HEK293 (cell line): ENCODE results near the gene STUB1.

Experiments used
- CTCF ChIA-PET: fragments of 350-600 bp; formaldehyde crosslinking; extraction: SDS; loops from one replicate; lab custom pipeline; 2021; ENCODE audit warnings: antibody characterized with exemption; lab: Yijun Ruan, JAX
- POLR2A ChIA-PET: fragments of 300-600 bp; formaldehyde crosslinking; extraction: SDS; loops from one replicate; lab custom pipeline; 2020; ENCODE audit warnings: antibody characterized with exemption, inconsistent platforms; lab: Yijun Ruan, JAX
- H3K27ac ChIP-seq: fragments of 200-500 bp; sonication (Bioruptor generic); 2 replicates; pipeline ENCODE4 v1.5.1; 2014; ENCODE audit warnings: low read depth, low read length, control low read depth, inconsistent platforms; ENCODE audit errors: extremely low read depth
- H3K36me3 ChIP-seq, 2 experiments: fragments of 200-500 bp in 1 of 2; sonication (Bioruptor generic) in 1 of 2; 1 replicate in 1 of 2; 2 replicates in 1 of 2; pipeline ENCODE4 v1.5.1; 2014 to 2017; ENCODE audit warnings: inconsistent platforms in 2 of 2, low read length in 2 of 2; ENCODE audit not compliant: control insufficient read depth in 2 of 2, insufficient read depth in 1 of 2
- H3K4me1 ChIP-seq: fragments of 200-500 bp; sonication (Bioruptor generic); 2 replicates; pipeline ENCODE4 v1.5.1; 2014; ENCODE audit warnings: mild to moderate bottlenecking, low read length, inconsistent platforms; ENCODE audit not compliant: control insufficient read depth, insufficient read depth
- H3K4me3 ChIP-seq: 2 replicates; pipeline ENCODE4 v1.5.1; 2011; ENCODE audit warnings: low read depth, mild to moderate bottlenecking, control low read depth, low read length, moderate library complexity
- H3K9me3 ChIP-seq: fragments of 200-500 bp; sonication (Bioruptor generic); 2 replicates; pipeline ENCODE4 v1.5.1; 2014; ENCODE audit warnings: low read depth, low read length, inconsistent platforms; ENCODE audit not compliant: control insufficient read depth, insufficient read depth
- GFI1B ChIP-seq: fragments of 450-650 bp; formaldehyde crosslinking; IDR thresholded peaks from 2 replicates; pipeline ENCODE4 v1.5.1; 2016; ENCODE audit warnings: missing biosample characterization, missing genetic modification characterization
- GLIS1 ChIP-seq: fragments of 450-650 bp; formaldehyde crosslinking; IDR thresholded peaks from 2 replicates; pipeline ENCODE4 v1.5.1; 2016; ENCODE audit warnings: missing biosample characterization, missing genetic modification characterization
- GLIS2 ChIP-seq: fragments of 450-650 bp; formaldehyde crosslinking; IDR thresholded peaks from 2 replicates; pipeline ENCODE4 v1.5.1; 2016; ENCODE audit warnings: missing biosample characterization, missing genetic modification characterization
- MZF1 ChIP-seq: fragments of 450-650 bp; formaldehyde crosslinking; IDR thresholded peaks from 2 replicates; pipeline ENCODE4 v1.5.1; 2017; ENCODE audit warnings: missing biosample characterization, missing genetic modification characterization, borderline replicate concordance
- PRDM1 ChIP-seq: fragments of 450-650 bp; formaldehyde crosslinking; IDR thresholded peaks from 2 replicates; pipeline ENCODE4; 2016; ENCODE audit warnings: missing biosample characterization, missing genetic modification characterization
- SP2 ChIP-seq: fragments of 450-650 bp; formaldehyde crosslinking; IDR thresholded peaks from 2 replicates; pipeline ENCODE4 v1.5.1; 2016; ENCODE audit warnings: missing biosample characterization, missing genetic modification characterization
- ZBTB48 ChIP-seq: fragments of 450-650 bp; formaldehyde crosslinking; IDR thresholded peaks from 2 replicates; pipeline ENCODE4 v1.5.1; 2016; ENCODE audit warnings: missing biosample characterization, missing genetic modification characterization
- ZNF121 ChIP-seq: fragments of 450-650 bp; formaldehyde crosslinking; IDR thresholded peaks from 2 replicates; pipeline ENCODE4 v1.5.1; 2016; ENCODE audit warnings: missing biosample characterization, missing genetic modification characterization
- ZNF138 ChIP-seq: fragments of 450-650 bp; formaldehyde crosslinking; IDR thresholded peaks from 2 replicates; pipeline ENCODE4 v1.5.1; 2016; ENCODE audit warnings: missing biosample characterization, missing genetic modification characterization, borderline replicate concordance
- ZNF146 ChIP-seq: fragments of 450-650 bp; formaldehyde crosslinking; IDR thresholded peaks from 2 replicates; pipeline ENCODE4 v1.5.1; 2016; ENCODE audit warnings: missing biosample characterization, missing genetic modification characterization
- ZNF174 ChIP-seq: fragments of 450-650 bp; formaldehyde crosslinking; IDR thresholded peaks from 2 replicates; pipeline ENCODE4 v1.5.0; 2017; ENCODE audit warnings: missing biosample characterization, mild to moderate bottlenecking, missing genetic modification characterization
- ZNF221 ChIP-seq: fragments of 450-650 bp; formaldehyde crosslinking; IDR thresholded peaks from 2 replicates; pipeline ENCODE4 v1.5.1; 2017; ENCODE audit warnings: missing biosample characterization, missing genetic modification characterization, borderline replicate concordance
- ZNF335 ChIP-seq: fragments of 450-650 bp; formaldehyde crosslinking; conservative IDR thresholded peaks from 2 replicates; pipeline ENCODE4 v1.5.1; 2016; ENCODE audit warnings: missing biosample characterization, missing genetic modification characterization
- ZNF521 ChIP-seq: fragments of 450-650 bp; formaldehyde crosslinking; IDR thresholded peaks from 2 replicates; pipeline ENCODE4 v1.5.1; 2017; ENCODE audit warnings: missing biosample characterization, mild to moderate bottlenecking, missing genetic modification characterization
- ZNF561 ChIP-seq: fragments of 450-650 bp; IDR thresholded peaks from 2 replicates; pipeline ENCODE4 v1.5.1; 2018; ENCODE audit warnings: missing biosample characterization, missing genetic modification characterization, borderline replicate concordance
- ZNF654 ChIP-seq: fragments of 450-650 bp; formaldehyde crosslinking; IDR thresholded peaks from 2 replicates; pipeline ENCODE4 v1.5.1; 2016; ENCODE audit warnings: low read depth, missing biosample characterization, missing genetic modification characterization
- ZNF707 ChIP-seq: fragments of 450-650 bp; formaldehyde crosslinking; IDR thresholded peaks from 2 replicates; pipeline ENCODE4 v1.5.1; 2016; ENCODE audit warnings: missing biosample characterization, missing genetic modification characterization
- ZNF76 ChIP-seq: fragments of 450-650 bp; formaldehyde crosslinking; IDR thresholded peaks from 2 replicates; pipeline ENCODE4; 2016; ENCODE audit warnings: low read depth, missing biosample characterization, missing genetic modification characterization, borderline replicate concordance
- ZNF843 ChIP-seq: fragments of 450-650 bp; formaldehyde crosslinking; IDR thresholded peaks from 2 replicates; pipeline ENCODE4 v1.5.1; 2016; ENCODE audit warnings: missing biosample characterization, missing genetic modification characterization
- TF ChIP-seq, protein P1 (sequence below): fragments of 450-650 bp; formaldehyde crosslinking; IDR thresholded peaks from 2 replicates; pipeline ENCODE4 v1.5.1; 2016; ENCODE audit warnings: missing biosample characterization, missing genetic modification characterization
- TF ChIP-seq, protein P2 (sequence below): fragments of 450-650 bp; formaldehyde crosslinking; IDR thresholded peaks from 2 replicates; pipeline ENCODE4 v1.5.1; 2016; ENCODE audit warnings: missing biosample characterization, missing genetic modification characterization
- TF ChIP-seq, protein P3 (sequence below): fragments of 450-650 bp; formaldehyde crosslinking; IDR thresholded peaks from 2 replicates; pipeline ENCODE4 v1.5.1; 2017; ENCODE audit warnings: missing biosample characterization, missing genetic modification characterization
- TF ChIP-seq, protein P4 (sequence below): fragments of 450-650 bp; formaldehyde crosslinking; IDR thresholded peaks from 2 replicates; pipeline ENCODE4 v1.5.1; 2016; ENCODE audit warnings: missing biosample characterization, missing genetic modification characterization

STUB1 gene

DNA sequence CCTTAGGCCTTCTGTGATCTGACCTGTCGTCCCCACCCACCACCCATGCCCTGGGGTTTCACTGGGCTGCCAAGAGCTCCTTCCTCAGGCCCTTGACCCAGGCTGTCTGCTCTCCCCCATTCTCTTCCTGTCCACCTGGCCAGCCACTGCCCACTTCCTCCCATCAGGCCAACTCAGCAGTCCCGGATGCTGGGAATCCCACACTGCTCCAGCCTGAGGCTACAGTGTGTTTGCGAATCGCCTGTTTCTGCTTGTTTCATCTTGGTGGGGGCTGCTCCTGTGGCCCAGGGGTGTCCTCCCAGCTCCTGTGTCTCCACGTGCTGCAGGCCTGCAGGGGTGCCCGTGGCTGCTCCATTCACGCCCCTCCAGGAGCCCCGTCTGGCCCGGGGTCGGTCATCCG lies 33.9 kb downstream of the STUB1 start:
- no peak overlapping the region for H3K4me3 ChIP-seq
- H3K9me3 ChIP-seq, result no peaks in the 10 kb centered on the region
- peaks cover 0 to 7% of the 10 kb centered on the region in 2 experiments; a peak in 1 of 3 replicates for H3K36me3 ChIP-seq
- H3K4me1 ChIP-seq, result peaks cover 11% of the 10 kb centered on the region
- TF ChIP-seq ZNF335 (tag by site-specific recombination) (0 out of 2 replicates have a peak, but pooled peaks have one; percentile 13), PRDM1 (tag by site-specific recombination) (no peak)
- CTCF ChIA-PET, result interaction anchor here (0.6 to 5.7 kb wide), 5 partner anchors 10 to 114 kb away, joined by 3 to 119 read pairs (median 6); partner anchors contain the start of genes CCDC78, CHTF18 and RPUSD1
- POLR2A ChIA-PET, result no interaction called here
- H3K27ac ChIP-seq, result no peak overlapping the region

DNA sequence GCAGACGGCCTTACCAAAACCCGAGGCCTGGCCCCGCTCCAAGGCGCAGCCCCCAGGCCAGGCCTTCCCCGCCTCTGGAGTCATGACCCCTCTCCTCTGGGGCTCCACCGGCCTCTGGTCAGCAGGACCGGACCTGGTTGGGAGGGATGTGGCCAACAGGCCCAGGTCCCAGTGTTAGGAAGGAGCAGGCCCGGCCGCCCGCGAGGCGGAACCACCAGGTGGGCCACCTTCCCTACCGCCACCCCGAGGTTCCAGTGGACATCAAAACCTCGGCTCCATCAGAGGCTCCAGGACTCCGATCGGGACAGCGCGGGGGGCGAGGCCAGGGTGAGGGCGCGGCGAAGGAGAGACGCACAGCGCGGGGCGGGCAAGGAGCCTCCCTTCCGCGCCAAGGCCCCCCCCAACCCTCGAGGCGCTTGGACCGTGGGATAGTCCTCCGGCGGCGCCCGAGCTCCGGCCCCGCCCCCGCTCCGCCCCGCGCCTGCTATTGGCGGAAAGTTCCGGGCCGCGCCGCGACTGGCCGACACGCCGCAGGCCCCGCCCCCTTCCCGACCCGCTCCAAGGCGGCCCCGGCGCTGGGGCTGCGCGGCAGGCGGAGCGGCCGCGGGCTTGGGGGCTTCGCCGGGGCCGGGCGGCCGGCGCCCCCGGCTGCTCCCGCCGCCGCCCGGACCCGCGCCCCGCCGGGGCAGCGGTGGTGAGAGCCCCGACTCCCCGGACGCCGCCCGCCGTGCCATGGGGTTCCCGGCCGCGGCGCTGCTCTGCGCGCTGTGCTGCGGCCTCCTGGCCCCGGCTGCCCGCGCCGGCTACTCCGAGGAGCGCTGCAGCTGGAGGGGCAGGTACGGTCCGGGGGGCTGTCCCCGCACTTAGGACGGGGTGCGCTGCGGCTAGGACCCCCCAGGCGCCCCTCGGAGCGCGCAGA lies 34.6 kb downstream of the STUB1 start, which contains the start of gene METRN:
Gene METRN, plus strand, starts transcription at position 561 of the 919 bp plus-strand sequence. Its CDS starts 172 bp downstream, at position 733.
- ChIA-PET CTCF (interaction anchor here (0.6 to 5.7 kb wide), 3 partner anchors 9 to 70 kb away, joined by 3 to 119 read pairs (median 38); partner anchors contain the start of genes CCDC78, CHTF18 and RPUSD1), POLR2A (interaction anchor here (0.5 to 1.3 kb wide), 7 partner anchors 10 to 89 kb away, joined by 3 to 8 read pairs (median 4); partner anchors contain the start of gene HAGHL)
- no peaks in the 10 kb centered on the region for H3K9me3 ChIP-seq
- H3K4me3 ChIP-seq, result peak within 1 kb of the TSS; percentile 44
- H3K36me3 ChIP-seq, result peaks cover 0 to 7% of the 10 kb centered on the region in 2 experiments; a peak in 1 of 3 replicates
- H3K4me1 ChIP-seq, result peaks cover 9% of the 10 kb centered on the region
- peak within 1 kb of the TSS; percentile 66; the same call in 1 of the 2 replicates for H3K27ac ChIP-seq
- TF ChIP-seq ZNF335 (tag by site-specific recombination) (0 out of 2 replicates have a peak, but pooled peaks have one; percentile 27), SP2 (tag by site-specific recombination) (peak; percentile 64), GLIS1 (tag by site-specific recombination) (no peak), GLIS2 (tag by site-specific recombination) (peak; percentile 42), ZNF121 (no peak), ZNF146 (tag by site-specific recombination) (no peak), ZNF707 (tag by site-specific recombination) (no peak), ZNF561 (tag by site-specific recombination) (peak; percentile 32; the same call in 1 of the 2 replicates), MZF1 (tag by site-specific recombination) (no peak), ZNF221 (tag by site-specific recombination) (no peak), ZNF843 (tag by site-specific recombination) (no peak), ZBTB48 (no peak), ZNF521 (no peak), GFI1B (no peak), ZNF174 (tag by site-specific recombination) (no peak), ZNF76 (tag by site-specific recombination) (peak; percentile 29; the same call in 1 of the 2 replicates), ZNF138 (tag by site-specific recombination) (no peak), ZNF654 (tag by site-specific recombination) (no peak)
- TF ChIP-seq, protein P1, sequence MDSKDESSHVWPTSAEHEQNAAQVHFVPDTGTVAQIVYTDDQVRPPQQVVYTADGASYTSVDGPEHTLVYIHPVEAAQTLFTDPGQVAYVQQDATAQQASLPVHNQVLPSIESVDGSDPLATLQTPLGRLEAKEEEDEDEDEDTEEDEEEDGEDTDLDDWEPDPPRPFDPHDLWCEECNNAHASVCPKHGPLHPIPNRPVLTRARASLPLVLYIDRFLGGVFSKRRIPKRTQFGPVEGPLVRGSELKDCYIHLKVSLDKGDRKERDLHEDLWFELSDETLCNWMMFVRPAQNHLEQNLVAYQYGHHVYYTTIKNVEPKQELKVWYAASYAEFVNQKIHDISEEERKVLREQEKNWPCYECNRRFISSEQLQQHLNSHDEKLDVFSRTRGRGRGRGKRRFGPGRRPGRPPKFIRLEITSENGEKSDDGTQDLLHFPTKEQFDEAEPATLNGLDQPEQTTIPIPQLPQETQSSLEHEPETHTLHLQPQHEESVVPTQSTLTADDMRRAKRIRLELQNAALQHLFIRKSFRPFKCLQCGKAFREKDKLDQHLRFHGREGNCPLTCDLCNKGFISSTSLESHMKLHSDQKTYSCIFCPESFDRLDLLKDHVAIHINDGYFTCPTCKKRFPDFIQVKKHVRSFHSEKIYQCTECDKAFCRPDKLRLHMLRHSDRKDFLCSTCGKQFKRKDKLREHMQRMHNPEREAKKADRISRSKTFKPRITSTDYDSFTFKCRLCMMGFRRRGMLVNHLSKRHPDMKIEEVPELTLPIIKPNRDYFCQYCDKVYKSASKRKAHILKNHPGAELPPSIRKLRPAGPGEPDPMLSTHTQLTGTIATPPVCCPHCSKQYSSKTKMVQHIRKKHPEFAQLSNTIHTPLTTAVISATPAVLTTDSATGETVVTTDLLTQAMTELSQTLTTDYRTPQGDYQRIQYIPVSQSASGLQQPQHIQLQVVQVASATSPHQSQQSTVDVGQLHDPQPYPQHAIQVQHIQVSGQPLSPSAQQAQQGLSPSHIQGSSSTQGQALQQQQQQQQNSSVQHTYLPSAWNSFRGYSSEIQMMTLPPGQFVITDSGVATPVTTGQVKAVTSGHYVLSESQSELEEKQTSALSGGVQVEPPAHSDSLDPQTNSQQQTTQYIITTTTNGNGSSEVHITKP, result peak; percentile 71
- TF ChIP-seq, protein P2, sequence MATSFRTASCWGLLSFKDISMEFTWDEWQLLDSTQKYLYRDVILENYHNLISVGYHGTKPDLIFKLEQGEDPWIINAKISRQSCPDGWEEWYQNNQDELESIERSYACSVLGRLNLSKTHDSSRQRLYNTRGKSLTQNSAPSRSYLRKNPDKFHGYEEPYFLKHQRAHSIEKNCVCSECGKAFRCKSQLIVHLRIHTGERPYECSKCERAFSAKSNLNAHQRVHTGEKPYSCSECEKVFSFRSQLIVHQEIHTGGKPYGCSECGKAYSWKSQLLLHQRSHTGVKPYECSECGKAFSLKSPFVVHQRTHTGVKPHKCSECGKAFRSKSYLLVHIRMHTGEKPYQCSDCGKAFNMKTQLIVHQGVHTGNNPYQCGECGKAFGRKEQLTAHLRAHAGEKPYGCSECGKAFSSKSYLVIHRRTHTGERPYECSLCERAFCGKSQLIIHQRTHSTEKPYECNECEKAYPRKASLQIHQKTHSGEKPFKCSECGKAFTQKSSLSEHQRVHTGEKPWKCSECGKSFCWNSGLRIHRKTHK (tag by site-specific recombination), result no peak
- TF ChIP-seq, protein P3, sequence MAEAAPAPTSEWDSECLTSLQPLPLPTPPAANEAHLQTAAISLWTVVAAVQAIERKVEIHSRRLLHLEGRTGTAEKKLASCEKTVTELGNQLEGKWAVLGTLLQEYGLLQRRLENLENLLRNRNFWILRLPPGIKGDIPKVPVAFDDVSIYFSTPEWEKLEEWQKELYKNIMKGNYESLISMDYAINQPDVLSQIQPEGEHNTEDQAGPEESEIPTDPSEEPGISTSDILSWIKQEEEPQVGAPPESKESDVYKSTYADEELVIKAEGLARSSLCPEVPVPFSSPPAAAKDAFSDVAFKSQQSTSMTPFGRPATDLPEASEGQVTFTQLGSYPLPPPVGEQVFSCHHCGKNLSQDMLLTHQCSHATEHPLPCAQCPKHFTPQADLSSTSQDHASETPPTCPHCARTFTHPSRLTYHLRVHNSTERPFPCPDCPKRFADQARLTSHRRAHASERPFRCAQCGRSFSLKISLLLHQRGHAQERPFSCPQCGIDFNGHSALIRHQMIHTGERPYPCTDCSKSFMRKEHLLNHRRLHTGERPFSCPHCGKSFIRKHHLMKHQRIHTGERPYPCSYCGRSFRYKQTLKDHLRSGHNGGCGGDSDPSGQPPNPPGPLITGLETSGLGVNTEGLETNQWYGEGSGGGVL (tag by site-specific recombination), result peak; percentile 33
- TF ChIP-seq, protein P4, sequence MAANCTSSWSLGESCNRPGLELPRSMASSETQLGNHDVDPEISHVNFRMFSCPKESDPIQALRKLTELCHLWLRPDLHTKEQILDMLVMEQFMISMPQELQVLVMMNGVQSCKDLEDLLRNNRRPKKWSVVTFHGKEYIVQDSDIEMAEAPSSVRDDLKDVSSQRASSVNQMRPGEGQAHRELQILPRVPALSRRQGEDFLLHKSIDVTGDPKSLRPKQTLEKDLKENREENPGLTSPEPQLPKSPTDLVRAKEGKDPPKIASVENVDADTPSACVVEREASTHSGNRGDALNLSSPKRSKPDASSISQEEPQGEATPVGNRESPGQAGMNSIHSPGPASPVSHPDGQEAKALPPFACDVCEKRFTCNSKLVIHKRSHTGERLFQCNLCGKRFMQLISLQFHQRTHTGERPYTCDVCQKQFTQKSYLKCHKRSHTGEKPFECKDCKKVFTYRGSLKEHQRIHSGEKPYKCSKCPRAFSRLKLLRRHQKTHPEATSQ (tag by site-specific recombination), result no peak
